H9 (cell line): ENCODE results near the gene CRLF2. TPM values are rescaled to one million over a fixed set of nuclear protein-coding genes. Genes with fewer than 3 reads are reported as not detected.

ENCODE experiments used
- DNase-seq: peaks from one replicate; pipeline ENCODE4 v3.0.0-alpha.2; 2017
- H2AFZ ChIP-seq: one replicate; pipeline ENCODE4 v1.6.1; 2013; ENCODE audit warnings: mild to moderate bottlenecking, low read length, control low read depth, moderate library complexity
- H2AK5ac ChIP-seq: 2 replicates; pipeline ENCODE4 v1.6.1; 2013; ENCODE audit warnings: low read length, control low read depth, mixed read lengths; ENCODE audit not compliant: insufficient read length
- H2BK120ac ChIP-seq: one replicate; pipeline ENCODE4 v1.6.1; 2013; ENCODE audit warnings: low read depth, mild to moderate bottlenecking, low read length, control low read depth, inconsistent platforms; ENCODE audit not compliant: poor library complexity, severe bottlenecking
- H2BK12ac ChIP-seq: 2 replicates; pipeline ENCODE4 v1.6.1; 2013; ENCODE audit warnings: low read length, control low read depth, mixed read lengths, low read depth; ENCODE audit not compliant: insufficient read length
- H2BK15ac ChIP-seq: 2 replicates; pipeline ENCODE4 v1.6.1; 2013; ENCODE audit warnings: low read depth, low read length, control low read depth
- H2BK20ac ChIP-seq: one replicate; pipeline ENCODE4 v1.6.1; 2013; ENCODE audit warnings: low read depth, mild to moderate bottlenecking, low read length, control low read depth, inconsistent platforms; ENCODE audit not compliant: poor library complexity, severe bottlenecking
- H2BK5ac ChIP-seq: 2 replicates; pipeline ENCODE4 v1.6.1; 2013; ENCODE audit warnings: low read length, control low read depth, mixed read lengths; ENCODE audit not compliant: insufficient read length
- H3K14ac ChIP-seq: 2 replicates; pipeline ENCODE4 v1.6.1; 2013; ENCODE audit warnings: low read length, control low read depth; ENCODE audit not compliant: insufficient read depth
- H3K18ac ChIP-seq: 2 replicates; pipeline ENCODE4 v1.6.1; 2013; ENCODE audit warnings: low read depth, mild to moderate bottlenecking, mixed read lengths, low read length, control low read depth; ENCODE audit not compliant: insufficient read length
- H3K23ac ChIP-seq: 2 replicates; pipeline ENCODE4 v1.6.1; 2013; ENCODE audit warnings: low read length, control low read depth, mixed read lengths, low read depth; ENCODE audit not compliant: insufficient read length
- H3K23me2 ChIP-seq: 2 replicates; pipeline ENCODE4 v1.6.1; 2013; ENCODE audit warnings: low read depth, mild to moderate bottlenecking, mixed read lengths, low read length, control low read depth; ENCODE audit not compliant: insufficient read length, poor library complexity, severe bottlenecking
- H3K27ac ChIP-seq: 2 replicates; pipeline ENCODE4 v1.5.1; 2013; ENCODE audit warnings: low read length, control low read depth, mixed read lengths, low read depth; ENCODE audit not compliant: insufficient read length
- H3K27me3 ChIP-seq: 2 replicates; pipeline ENCODE4 v1.6.1; 2013; ENCODE audit warnings: low read length, control low read depth, inconsistent platforms; ENCODE audit not compliant: insufficient read depth
- H3K4ac ChIP-seq: 2 replicates; pipeline ENCODE4 v1.6.1; 2013; ENCODE audit warnings: low read depth, mild to moderate bottlenecking, control low read depth, inconsistent platforms, low read length, moderate library complexity
- H3K4me1 ChIP-seq: 2 replicates; pipeline ENCODE4 v1.6.1; 2013; ENCODE audit warnings: low read length, control low read depth, inconsistent platforms; ENCODE audit not compliant: insufficient read depth
- H3K4me2 ChIP-seq: 2 replicates; pipeline ENCODE4 v1.6.1; 2013; ENCODE audit warnings: low read length, control low read depth, mixed read lengths; ENCODE audit not compliant: insufficient read length, insufficient read depth
- H3K56ac ChIP-seq: 2 replicates; pipeline ENCODE4 v1.6.1; 2013; ENCODE audit warnings: low read depth, mild to moderate bottlenecking, mixed read lengths, low read length, control low read depth; ENCODE audit not compliant: insufficient read length
- H3K79me1 ChIP-seq: 2 replicates; pipeline ENCODE4 v1.6.1; 2013; ENCODE audit warnings: low read depth, mild to moderate bottlenecking, moderate library complexity, low read length, control low read depth, inconsistent platforms; ENCODE audit not compliant: insufficient read depth, poor library complexity, severe bottlenecking
- H3K79me2 ChIP-seq: 2 replicates; pipeline ENCODE4 v1.6.1; 2013; ENCODE audit warnings: low read length, control low read depth, inconsistent platforms; ENCODE audit not compliant: insufficient read depth
- H3K9ac ChIP-seq: 2 replicates; pipeline ENCODE4 v1.6.1; 2013; ENCODE audit warnings: low read length, control low read depth, mixed read lengths; ENCODE audit not compliant: insufficient read length; ENCODE audit errors: extremely low read depth
- H3K9me3 ChIP-seq: one replicate; pipeline ENCODE4 v1.6.1; 2013; ENCODE audit warnings: low read depth, low read length, inconsistent platforms; ENCODE audit not compliant: control insufficient read depth
- H3T11ph ChIP-seq: one replicate; pipeline ENCODE4 v1.6.1; 2013; ENCODE audit warnings: mild to moderate bottlenecking, low read length, control low read depth, inconsistent platforms
- H4K20me1 ChIP-seq: one replicate; pipeline ENCODE4 v1.6.1; 2013; ENCODE audit not compliant: control insufficient read depth, insufficient read length, insufficient read depth
- H4K5ac ChIP-seq: 2 replicates; pipeline ENCODE4 v1.6.1; 2013; ENCODE audit warnings: low read depth, mild to moderate bottlenecking, mixed read lengths, low read length, control low read depth; ENCODE audit not compliant: insufficient read length
- H4K8ac ChIP-seq: replicated peaks from 2 replicates; pipeline ENCODE4 v1.6.1; 2013; ENCODE audit warnings: low read length, control low read depth, mixed read lengths, low read depth; ENCODE audit not compliant: insufficient read length
- H4K91ac ChIP-seq: 2 replicates; pipeline ENCODE4 v1.6.1; 2013; ENCODE audit warnings: low read depth, mild to moderate bottlenecking, moderate library complexity, mixed read lengths, low read length, control low read depth; ENCODE audit not compliant: insufficient read length
- H3K27ac Mint-ChIP-seq, 3 experiments: 2 replicates in 2 of 3; 3 replicates in 1 of 3; pipeline ENCODE4 v1.8.0; 2020 to 2021; ENCODE audit warnings: mixed read lengths in 3 of 3, mild to moderate bottlenecking in 1 of 3, moderate library complexity in 1 of 3
- H3K27me3 Mint-ChIP-seq: 2 replicates; pipeline ENCODE4 v1.8.0; 2021; ENCODE audit warnings: low read depth, mild to moderate bottlenecking, moderate library complexity, mixed read lengths
- H3K36me3 Mint-ChIP-seq, 3 experiments: 2 replicates in 2 of 3; 3 replicates in 1 of 3; pipeline ENCODE4 v1.8.0; 2020 to 2021; ENCODE audit warnings: low read depth in 3 of 3, mixed read lengths in 3 of 3; ENCODE audit not compliant: insufficient read depth in 1 of 3
- H3K4me1 Mint-ChIP-seq, 2 experiments: 2 replicates each; pipeline ENCODE4 v1.8.0; 2020; ENCODE audit warnings: mixed read lengths in 2 of 2
- H3K4me3 Mint-ChIP-seq, 2 experiments: 2 replicates in 1 of 2; 3 replicates in 1 of 2; pipeline ENCODE4 v1.8.0; 2020 to 2021; ENCODE audit warnings: mild to moderate bottlenecking in 2 of 2, mixed read lengths in 2 of 2, moderate library complexity in 1 of 2
- H3K9me3 Mint-ChIP-seq, 2 experiments: 2 replicates in 1 of 2; 3 replicates in 1 of 2; pipeline ENCODE4 v1.8.0; 2020; ENCODE audit warnings: mild to moderate bottlenecking in 2 of 2, mixed read lengths in 2 of 2, moderate library complexity in 1 of 2
- CTCF ChIP-seq: fragments of 200-600 bp; sonication (generic); conservative IDR thresholded peaks from 3 replicates; pipeline ENCODE4 v1.8.0; 2021; ENCODE audit warnings: antibody characterized with exemption, mild to moderate bottlenecking
- WGBS: extraction: QIAGEN DNeasy Blood & Tissue Kit; methylation state at CpG from one replicate; pipeline ENCODE4 v1.1.7; 2013; ENCODE audit warnings: missing lambda C conversion rate, low lambda C conversion rate, mixed read lengths; ENCODE audit not compliant: insufficient read length; ENCODE audit errors: extremely low coverage; 5-methylcytosine and 5-hydroxymethylcytosine counted together
- total RNA-seq: library from RNA; stranded (reverse); gene quantifications from 2 replicates; pipeline ENCODE4 v1.2.1, GENCODE V29; 2021

The CRLF2 gene
- total RNA-seq, 1 experiment from 2014 or later = not detected

GRCh38 chrX:1190596-1191145 lies 21.8 kb downstream of the CRLF2 start:
- H2BK12ac ChIP-seq = no peak overlapping the region
- no peak overlapping the region for H2AK5ac ChIP-seq
- no peaks in the 10 kb centered on the region for H4K20me1 ChIP-seq
- H3K27ac Mint-ChIP-seq = no peak overlapping the region
- peaks cover 7% of the 10 kb centered on the region for H3K27me3 Mint-ChIP-seq
- H3K27me3 ChIP-seq = no peaks in the 10 kb centered on the region
- DNase-seq = peak; percentile 14
- H3K4ac ChIP-seq = no peak overlapping the region
- no peak overlapping the region for H3K9ac ChIP-seq
- no peak overlapping the region for H4K5ac ChIP-seq
- no peaks in the 10 kb centered on the region for H3K79me2 ChIP-seq
- no CpG with 5 or more reads among the region's 18 CpGs for WGBS
- H3K4me3 Mint-ChIP-seq = no peak overlapping the region
- H2BK20ac ChIP-seq = no peak overlapping the region
- H4K91ac ChIP-seq = no peak overlapping the region
- no peaks in the 10 kb centered on the region for H3K23me2 ChIP-seq
- no peak for TF ChIP-seq CTCF
- H3K9me3 ChIP-seq = no peaks in the 10 kb centered on the region
- H3K4me1 Mint-ChIP-seq = peaks cover 2 to 3% of the 10 kb centered on the region in 2 experiments; a peak in 1 of 4 replicates
- H3K56ac ChIP-seq = no peak overlapping the region
- H3K36me3 Mint-ChIP-seq = no peaks in the 10 kb centered on the region
- H3T11ph ChIP-seq = no peak overlapping the region
- H4K8ac ChIP-seq = no peak overlapping the region
- no peak overlapping the region for H3K23ac ChIP-seq
- no peak overlapping the region for H3K18ac ChIP-seq
- no peak overlapping the region for H2BK120ac ChIP-seq
- peaks cover 0 to 3% of the 10 kb centered on the region in 2 experiments; a peak in 1 of 5 replicates for H3K9me3 Mint-ChIP-seq
- H3K14ac ChIP-seq = no peak overlapping the region
- no peak overlapping the region for H2AFZ ChIP-seq
- H2BK5ac ChIP-seq = no peak overlapping the region
- no peaks in the 10 kb centered on the region for H3K79me1 ChIP-seq
- H3K4me1 ChIP-seq = no peaks in the 10 kb centered on the region
- no peak overlapping the region for H3K27ac ChIP-seq
- no peak overlapping the region for H2BK15ac ChIP-seq
- no peak overlapping the region for H3K4me2 ChIP-seq
